G401 (cell line): ENCODE measurements around the gene JMJD4. TPM values are rescaled to one million over a fixed set of nuclear protein-coding genes. Genes with fewer than 3 reads are reported as not detected.
"Not testable (repeated sequence)": the region's sequence is repeated elsewhere in the genome, so short reads cannot be mapped to it uniquely, and the experiment has no call there.

ENCODE experiments used
- DNase-seq: peaks from one replicate; pipeline ENCODE4 v3.0.0-alpha.2; 2015; ENCODE audit warnings: low spot score
- in situ Hi-C: cut with HindIII; loops from 2 replicates; pipeline ENCODE4 v1.10.0; 2016; ENCODE audit warnings: low sequenced_read_pairs, mixed read lengths
- total RNA-seq: library from RNA; depleted of rRNA; stranded (reverse); fragments of >200 nt; shearing (Covaris generic); gene quantifications from 2 replicates; pipeline ENCODE4 v1.2.3, GENCODE V29; 2014; rRNA removed

JMJD4 gene
- total RNA-seq, 1 experiment from 2014 or later = 38.7 TPM

DNA sequence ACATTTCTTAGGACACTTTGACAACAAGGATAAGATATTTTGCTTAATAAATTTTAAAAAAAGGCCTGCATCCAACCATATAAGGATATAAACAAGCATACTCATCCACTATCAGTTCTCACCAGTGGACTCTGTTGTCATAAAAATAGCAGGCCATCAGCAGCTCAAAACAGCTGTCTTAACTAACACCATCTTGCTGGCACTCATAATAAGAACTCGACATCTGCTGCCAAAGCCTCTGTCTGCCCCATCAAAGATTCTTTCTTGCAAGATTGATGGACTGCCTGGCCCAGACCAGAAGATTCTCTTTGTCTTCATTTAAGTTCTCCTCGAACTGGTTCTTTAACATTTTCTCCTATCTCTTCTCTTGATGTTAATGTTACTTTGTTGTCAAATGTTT lies 10.1 kb downstream of the JMJD4 start:
- DNase-seq = no peak
- in situ Hi-C loops = no loop called here

- no peak for DNase-seq
- in situ Hi-C loops = no loop called here
Observed at GRCh38 chr1:227723474-227723873, 11.6 kb downstream of the JMJD4 start.

DNA sequence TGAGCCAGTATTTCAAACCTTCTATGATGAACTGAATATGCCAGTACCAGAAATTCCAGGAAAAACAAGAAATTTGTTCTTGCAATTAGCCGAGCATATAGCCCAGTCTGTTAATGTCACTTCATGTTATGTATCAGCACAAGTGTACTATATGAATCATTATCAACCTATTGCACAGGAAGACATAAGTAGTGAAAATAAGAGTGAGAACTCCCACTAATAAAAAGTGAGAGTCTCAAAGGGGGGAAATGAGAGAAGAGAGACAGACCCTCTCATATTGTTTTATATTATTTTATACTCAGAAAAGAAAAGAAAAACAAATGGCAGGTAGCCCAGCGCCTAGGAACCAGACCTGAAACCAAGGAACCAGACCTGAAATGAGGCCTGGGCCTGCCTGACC lies 16.2 kb downstream of the JMJD4 start:
- in situ Hi-C loops = no loop called here
- DNase-seq = no peak

DNA sequence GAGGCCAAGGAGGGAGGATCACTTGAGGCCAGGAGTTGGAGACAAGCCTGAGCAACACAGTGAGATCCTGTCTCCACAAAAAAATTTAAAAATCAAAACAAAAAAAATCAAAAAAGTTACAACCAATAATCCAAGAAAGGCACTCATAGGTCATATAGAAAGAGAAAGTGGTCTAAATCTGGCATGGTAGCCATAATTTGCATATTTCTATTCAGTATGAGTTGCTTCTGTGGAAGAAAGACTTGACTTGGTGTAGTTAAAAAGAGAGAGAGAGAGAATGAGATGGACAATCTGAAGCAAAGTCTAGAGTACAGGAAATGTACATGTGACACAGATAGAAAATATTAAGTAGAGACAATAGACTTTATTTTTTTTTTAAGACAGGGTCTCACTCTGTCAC lies 22.5 kb downstream of the JMJD4 start:
- in situ Hi-C loops = no loop called here
- no peak for DNase-seq

DNA sequence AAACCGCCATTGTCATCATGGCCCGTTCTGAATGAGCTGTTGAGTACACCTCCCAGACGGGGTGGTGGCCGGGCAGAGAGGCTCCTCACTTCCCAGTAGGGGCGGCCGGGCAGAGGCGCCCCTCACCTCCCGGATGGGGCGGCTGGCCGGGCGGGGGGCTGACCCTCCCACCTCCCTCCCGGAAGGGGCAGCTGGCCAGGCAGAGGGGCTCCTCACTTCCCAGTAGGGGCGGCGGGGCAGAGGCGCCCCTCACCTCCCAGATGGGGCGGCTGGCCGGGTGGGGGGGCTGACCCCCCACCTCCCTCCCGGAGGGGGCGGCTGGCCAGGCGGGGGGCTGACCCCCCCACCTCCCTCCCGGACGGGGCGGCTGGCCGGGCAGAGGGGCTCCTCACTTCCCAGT lies 24.6 kb downstream of the JMJD4 start:
- in situ Hi-C loops, DNase-seq: not testable (repeated sequence)

DNA sequence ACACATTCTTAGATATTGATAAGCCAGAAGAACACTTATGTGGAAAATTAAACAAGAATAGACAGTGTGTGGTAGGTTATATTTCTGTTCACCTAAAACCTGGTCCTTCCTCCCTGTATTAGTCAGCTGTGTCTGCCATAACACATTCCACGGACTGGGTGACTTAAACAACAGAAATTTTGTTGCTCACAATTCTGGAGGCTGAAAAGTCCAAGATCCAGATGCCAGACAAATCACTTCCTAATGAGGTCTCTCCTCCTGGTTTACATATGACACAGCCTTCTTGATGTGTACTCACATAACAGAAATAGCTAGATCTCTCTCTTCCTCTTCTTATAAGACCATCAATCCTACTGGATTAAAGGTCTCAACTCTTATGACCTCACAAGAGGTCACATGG lies 25.7 kb downstream of the JMJD4 start:
- in situ Hi-C loops = no loop called here
- no peak for DNase-seq

DNA sequence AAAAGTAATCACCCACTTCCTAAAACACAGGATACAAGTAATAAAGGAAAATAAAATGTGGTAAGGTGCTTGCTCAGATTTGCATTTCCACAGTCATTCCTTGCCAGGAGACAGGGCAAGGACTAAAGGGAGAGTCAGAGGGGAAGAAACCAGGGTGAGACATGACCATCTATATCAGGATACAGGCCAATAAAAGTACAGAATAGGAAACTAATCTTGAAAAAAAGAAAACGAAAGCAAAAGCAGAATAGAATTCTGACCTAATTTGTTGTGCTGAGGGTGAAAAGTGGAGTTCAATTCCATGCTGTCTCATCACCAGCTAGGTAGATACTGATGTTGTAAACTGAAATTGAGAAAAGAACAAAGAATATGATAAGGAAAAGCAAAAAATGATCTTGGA lies 27.3 kb downstream of the JMJD4 start:
- in situ Hi-C loops = no loop called here
- DNase-seq = no peak

DNA sequence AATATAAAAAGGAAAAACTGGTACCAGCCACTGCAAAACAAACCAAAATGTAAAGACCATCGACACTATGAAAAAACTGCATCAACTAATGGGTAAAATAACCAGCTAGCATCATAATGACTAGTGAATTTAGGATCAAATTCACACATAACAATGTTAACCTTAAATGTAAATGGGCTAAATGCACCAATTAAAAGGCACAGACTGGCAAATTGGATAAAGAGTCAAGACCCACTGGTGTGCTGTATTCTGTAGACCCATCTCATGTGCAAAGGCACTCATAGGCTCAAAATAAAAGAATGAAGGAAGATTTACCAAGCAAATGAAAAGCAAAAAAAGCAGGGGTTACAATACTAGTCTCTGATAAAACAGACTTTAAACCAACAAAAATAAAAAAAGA lies 33.5 kb downstream of the JMJD4 start:
- DNase-seq, in situ Hi-C loops: not testable (repeated sequence)

DNA sequence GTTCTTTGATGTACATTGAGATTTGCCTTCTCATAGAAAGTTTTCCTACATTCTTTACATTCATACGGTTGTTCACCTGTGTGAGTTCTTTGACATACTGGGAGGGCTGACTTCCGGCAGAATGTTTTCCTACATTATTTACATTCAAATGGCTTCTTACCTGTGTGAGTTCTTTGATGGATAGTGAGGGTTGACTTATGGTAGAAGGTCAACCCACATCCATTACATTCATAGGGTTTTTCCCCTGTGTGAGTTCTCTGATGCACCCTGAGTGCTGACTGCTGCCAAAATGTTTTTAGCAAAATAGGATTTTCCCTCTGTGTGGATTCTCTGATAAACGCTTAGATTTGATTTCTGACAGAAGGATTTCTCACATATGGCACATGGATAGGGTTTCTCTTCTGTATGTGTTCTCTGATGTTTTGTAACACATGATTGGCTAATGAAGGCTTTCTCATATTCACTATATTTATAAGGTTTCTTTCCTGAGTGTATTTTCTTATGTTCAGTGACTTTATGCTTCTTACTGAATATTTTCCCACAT lies 37.7 kb downstream of the JMJD4 start:
- no peak for DNase-seq
- in situ Hi-C loops = loop anchor here (10.0 kb wide), 1 partner anchor 57 kb away; no protein-coding TSS in a partner anchor

GRCh38 chr1:227685807-227686206 lies 49.3 kb downstream of the JMJD4 start:
- no peak for DNase-seq
- in situ Hi-C loops = no loop called here

Other genes with a start within 250 kb of the JMJD4 start
- 8.6 and 19.3 TPM in 2 replicates for gene ZNF678, start 171.7 kb downstream of the JMJD4 start, total RNA-seq
- gene SNAP47, start 133 bp upstream of the JMJD4 start, total RNA-seq = 72.9 and 84.9 TPM in 2 replicates
- not detected in 2 replicates for gene PRSS38, start 80.4 kb upstream of the JMJD4 start, total RNA-seq
- gene WNT9A, start 212.6 kb upstream of the JMJD4 start, total RNA-seq = 1.2 and 2.7 TPM in 2 replicates